ENCODE results near the gene ELOVL7.
"Not testable (repeated sequence)": the region's sequence is repeated elsewhere in the genome, so short reads cannot be mapped to it uniquely, and the experiment has no call there.

The ELOVL7 gene

DNA sequence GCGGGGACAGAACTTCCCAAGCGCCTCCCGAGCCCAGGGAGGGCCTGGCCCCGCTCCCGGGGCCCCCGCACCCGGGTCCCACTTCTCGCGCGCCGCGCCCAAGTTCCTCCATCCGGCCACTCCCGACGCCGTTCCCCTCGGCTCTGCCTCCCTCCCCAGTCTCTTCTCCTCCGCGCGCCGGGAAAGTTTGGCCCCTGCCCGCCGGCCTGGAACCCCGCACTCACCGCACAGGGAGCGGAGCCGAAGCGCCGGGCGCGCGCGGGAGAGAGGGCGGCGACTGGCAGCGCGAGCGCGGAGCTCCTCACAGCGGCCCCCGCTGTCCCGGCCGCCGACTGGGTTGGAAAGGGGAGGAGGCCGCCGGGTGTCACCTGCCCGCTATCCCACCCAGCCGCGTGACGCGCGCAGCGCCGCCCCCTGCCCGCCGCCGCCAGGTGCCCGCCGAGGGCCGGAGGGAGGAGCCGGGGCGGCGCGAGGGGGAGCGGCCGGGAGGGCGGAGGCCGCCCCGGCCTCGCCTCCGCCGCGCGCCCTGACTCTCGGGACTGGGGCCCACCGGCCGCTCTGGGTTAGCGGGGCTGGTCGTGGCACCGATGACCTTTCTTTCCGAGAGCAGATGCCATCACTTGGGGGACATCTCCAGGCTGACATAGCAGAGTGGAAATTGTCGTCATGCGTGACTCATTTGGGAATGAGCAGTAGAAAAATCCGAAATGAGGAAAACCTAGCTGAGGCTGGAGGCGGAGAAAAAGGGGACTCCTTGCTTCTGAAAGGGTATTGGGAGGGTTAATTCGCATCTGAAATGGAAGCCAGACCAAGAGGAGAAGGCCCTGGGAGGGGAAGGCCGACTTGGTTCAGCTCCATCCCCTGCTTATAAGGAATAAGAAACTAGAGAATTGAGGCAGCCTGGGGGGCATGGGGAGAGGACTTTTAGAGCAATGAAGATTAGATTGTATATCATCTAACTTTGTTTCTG, at the start of gene ELOVL7:
Gene ELOVL7, minus strand, starts transcription at position 334 of the 970 bp plus-strand sequence. CDS start 56,872 bp downstream, outside the sequence.
- FAIRE-seq = no peak

DNA sequence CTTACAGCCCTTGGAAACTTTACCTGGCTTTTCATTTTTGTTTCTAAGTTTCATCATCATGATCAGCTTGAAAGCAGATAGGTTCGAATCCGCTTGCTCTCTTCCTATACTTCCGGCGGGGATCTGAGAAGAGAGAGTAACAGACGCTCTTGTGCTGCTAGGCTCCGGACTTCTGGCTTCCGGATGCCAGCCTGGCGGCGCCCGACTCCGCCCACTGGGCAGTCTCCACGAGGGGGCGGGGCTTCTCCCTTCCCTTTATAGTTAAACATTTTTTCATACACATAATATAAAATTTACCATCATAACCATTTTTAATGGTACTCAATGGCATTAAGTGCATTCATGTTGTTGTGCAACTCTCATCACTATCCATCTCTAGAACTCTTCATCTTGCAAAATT, 49.5 kb upstream of the ELOVL7 start:
- FAIRE-seq = no peak

DNA sequence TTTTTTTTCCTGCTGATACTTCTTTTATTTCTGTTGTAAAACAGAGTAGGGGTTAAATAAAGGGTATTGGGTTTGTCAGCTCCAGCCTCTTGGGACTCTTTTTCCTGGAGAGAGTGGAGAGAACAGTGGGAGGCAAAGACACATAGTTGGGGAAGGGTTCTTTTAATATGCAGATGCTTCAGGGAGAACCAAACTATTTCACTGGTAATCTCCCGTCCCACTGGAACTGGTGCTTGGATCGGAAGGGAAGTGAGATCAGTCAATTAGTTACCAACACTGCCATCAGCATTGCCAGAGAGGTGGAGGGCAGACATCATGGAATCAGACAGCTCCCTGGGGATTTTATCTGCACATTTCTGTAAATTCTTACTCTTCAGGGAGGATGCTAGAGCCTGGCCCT, 47.6 kb upstream of the ELOVL7 start:
- FAIRE-seq = no peak

GRCh38 chr5:60888359-60889061, 44.4 kb upstream of the ELOVL7 start:
- FAIRE-seq = no peak

- FAIRE-seq = no peak
These were observed 43.7 kb upstream of the ELOVL7 start for GRCh38 chr5:60887746-60888145.

DNA sequence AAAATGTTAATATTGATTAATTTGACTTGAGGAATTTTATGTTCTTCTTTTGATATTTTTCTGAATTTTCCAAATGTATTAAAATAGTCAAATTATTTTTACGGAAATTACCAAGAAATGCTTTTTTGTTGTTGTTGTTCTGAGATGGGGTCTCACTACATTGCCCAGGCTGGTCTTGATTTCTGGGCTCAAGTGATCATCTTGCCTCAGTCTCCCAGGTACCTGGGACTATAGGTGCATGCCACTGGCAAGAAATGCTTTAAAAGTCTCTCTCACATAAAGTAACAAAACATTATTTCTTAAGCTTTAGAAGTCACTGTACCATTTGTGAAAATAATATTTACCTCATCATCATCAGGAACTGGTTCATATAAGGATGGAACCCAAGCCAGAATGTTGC, 43.0 kb upstream of the ELOVL7 start:
- no peak for FAIRE-seq

DNA sequence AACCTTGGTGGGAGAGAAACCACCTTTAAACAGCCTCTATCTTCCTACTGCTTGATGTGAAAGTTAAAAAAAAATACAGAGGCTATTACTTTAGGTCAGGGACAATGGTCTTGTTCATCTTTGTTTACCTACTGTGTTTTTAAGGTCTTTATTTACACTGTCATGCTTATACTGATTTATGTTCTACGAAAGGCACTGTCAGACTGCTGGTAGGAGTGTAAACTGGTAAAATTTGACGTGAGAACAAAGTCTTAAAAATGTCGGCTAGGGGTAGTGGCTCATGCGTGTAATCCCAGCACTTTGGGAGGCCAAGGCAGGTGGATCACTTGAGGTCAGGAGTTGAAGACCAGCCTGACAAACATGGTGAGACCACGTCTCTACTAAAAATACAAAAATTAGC, 42.1 kb upstream of the ELOVL7 start:
- FAIRE-seq = no peak

DNA sequence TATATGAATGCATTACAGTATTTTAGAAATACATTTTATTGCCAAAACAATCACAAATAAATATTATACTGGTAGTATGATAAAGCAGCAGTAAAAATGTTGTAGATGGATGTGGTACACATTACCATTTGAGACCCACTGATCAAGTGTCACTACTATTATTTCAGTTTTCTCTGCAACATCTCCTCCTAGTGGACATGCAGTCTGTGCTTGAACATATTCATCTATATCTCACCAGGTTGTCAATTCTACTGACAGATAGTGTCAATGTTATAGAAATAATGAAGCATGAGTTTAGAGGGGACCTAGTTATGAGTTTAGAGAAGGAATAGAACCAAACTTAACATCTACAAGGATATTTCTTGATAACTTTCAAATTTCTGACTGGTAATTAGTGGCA, 39.2 kb upstream of the ELOVL7 start:
- no peak for FAIRE-seq

DNA sequence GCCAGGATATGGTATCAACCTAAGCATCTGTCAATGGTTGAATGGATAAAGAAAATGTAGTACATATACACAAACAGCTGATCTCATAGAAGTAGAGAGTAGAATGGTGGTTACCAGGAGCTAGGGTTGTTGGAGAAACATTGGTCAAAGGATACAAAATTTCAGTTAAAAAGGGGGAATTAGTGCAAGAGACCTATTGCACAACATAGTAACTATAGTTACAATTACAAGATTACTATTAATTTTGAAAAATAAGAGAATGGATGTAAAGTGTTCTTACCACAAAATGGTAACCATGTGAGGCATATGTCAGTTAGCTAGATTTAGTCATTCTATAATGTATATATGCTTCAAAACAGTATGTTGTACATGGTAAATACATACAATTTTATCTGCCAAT, 28.8 kb upstream of the ELOVL7 start:
- no peak for FAIRE-seq

- no peak for FAIRE-seq
These were observed 26.8 kb upstream of the ELOVL7 start for GRCh38 chr5:60870857-60871256.

DNA sequence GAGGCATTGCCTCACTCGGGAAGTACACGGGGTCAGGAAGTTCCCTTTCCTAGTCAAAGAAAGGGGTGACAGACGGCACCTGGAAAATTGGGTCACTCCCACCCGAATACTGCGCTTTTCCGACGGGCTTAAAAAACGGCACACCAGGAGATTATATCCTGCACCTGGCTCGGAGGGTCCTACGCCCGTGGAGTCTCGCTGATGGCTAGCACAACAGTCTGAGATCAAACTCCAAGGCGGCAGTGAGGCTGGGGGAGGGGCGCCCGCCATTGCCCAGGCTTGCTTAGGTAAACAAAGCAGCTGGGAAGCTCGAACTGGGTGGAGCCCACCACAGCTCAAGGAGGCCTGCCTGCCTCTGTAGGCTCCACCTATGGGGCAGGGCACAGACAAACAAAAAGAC, 16.5 kb upstream of the ELOVL7 start:
- FAIRE-seq = not testable (repeated sequence)

- no peak for FAIRE-seq
These were observed 12.0 kb upstream of the ELOVL7 start for GRCh38 chr5:60856066-60856465.

DNA sequence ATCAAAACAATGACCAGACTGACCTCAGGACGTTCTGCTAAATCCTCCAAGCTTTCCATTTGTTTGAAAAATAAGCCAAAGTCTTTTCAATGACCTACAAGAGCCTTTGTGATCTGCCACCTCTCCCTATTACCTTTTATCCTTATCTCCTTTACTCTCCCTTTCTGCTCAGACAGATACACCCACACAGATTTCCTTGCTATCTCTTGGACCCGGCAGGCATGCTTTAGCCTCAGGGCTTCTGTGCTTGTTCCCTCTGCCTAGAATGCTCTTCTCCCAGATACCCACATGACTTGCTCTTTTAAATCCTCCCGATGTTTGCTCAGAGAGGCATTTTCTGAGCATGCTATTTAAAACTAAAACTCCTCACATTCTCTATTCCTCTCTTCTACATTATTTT, 8.9 kb upstream of the ELOVL7 start:
- FAIRE-seq = no peak

GRCh38 chr5:60852317-60852716, 8.2 kb upstream of the ELOVL7 start:
- FAIRE-seq = no peak

DNA sequence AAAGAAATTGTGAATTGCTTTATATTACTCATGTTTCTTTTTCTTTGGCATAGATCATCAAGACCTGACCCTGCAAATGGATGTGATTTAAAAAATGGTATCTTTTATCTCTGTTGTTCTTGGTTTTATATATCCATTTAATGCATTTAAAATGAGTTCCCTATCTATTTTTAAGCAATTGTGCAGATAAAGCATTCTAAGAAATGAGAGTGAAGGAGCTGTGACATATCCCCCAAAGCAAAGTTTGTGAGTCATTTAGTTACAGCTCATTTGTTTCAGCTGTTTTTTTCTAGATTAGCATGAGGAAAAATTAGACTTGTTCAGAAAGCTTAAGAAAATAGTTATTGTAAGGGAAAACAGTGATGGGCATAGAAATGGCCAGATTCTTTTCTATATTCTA, 7.6 kb upstream of the ELOVL7 start:
- FAIRE-seq = no peak

DNA sequence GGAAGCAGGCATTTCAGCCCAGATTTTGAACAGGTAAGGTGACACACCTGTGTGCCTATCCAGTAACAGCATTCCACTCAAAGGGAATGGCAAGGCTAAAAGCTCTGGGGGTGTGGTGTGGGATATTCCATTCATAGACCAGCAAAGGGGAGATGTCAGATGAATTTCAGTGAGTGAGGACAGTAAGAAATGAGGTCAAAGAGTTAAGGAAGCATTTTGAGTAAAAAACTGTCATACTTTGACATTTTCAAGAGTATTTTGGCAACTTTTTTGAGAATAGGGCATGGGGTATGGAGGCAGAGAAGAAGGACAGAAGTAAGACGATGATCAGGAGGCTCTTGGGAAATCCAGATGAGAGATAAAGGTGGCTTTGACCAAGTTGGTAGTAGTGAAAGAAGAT, 2.2 kb upstream of the ELOVL7 start:
- FAIRE-seq = no peak

GRCh38 chr5:60843386-60843935, 608 bp downstream of the ELOVL7 start:
- FAIRE-seq = no peak

- no peak for FAIRE-seq
These were observed 1.1 kb downstream of the ELOVL7 start for GRCh38 chr5:60842871-60843385.

DNA sequence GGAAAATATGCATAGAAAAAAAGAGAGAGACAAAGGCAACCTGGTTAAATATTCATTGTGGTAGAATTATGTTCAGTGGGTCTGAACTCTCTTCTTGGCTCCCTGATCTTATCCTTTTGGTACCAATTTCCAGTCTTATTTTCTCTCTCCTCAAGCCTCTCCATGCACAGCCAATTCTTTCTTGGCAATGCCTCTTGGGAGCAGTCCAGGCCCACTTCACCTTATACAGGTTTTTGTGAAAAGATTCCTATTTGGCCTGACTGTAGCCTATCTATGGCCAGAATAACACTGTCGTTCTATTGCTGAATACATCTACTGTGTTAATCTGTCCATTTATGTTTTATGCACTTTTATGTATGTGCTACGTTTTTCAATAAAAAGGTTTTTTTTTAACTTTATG, 2.7 kb downstream of the ELOVL7 start:
- no peak for FAIRE-seq

GRCh38 chr5:60836131-60836530, 7.9 kb downstream of the ELOVL7 start:
- FAIRE-seq = no peak

DNA sequence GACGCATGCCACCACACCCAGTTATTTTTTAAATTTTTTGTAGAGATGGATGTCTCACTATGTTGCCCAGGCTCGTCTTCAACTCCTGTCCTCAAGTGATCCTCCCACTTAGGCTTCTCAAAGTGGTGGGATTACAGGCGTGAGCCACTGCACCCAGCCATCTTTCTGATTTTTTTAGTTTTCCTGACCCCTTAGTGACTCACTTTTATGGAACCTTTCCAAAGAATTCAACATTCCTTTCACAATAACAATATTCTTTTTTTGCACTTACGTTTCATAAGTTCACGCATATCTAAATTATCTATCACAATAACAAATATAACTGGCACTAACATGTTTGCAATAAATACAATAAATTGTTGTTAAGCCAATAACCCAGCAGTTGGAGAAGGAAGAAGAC, 8.5 kb downstream of the ELOVL7 start:
- no peak for FAIRE-seq

- no peak for FAIRE-seq
These were observed 10.5 kb downstream of the ELOVL7 start for GRCh38 chr5:60833520-60833919.

DNA sequence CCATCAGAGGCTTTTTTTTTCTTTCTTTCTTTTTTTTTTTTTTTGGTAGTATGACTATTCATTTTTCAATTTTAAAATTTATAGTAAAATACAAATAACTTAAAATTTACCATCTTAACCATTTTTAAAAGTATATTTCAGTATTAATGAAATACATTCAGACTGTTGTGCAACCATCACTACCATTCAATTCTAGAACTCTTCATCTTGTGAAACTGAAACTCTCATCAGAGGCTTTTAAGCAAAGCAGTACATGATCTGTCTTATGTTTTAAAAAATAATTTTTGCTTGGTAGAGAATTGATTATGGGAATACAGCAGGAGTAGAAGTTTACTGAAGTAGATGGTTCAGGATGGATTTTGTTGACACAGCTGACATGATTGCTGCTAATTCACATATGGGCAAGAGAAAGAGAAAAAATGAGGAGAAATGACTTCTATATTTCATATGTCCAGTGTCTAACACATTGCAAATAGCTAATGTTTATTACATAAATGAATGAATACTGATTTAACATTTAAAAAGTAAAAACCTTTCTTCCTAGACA, 13.4 kb downstream of the ELOVL7 start:
- no peak for FAIRE-seq
